Measurements from ENCODE around the gene RPS6KA1.
"Not testable (repeated sequence)": the region's sequence is repeated elsewhere in the genome, so short reads cannot be mapped to it uniquely, and the experiment has no call there.

RPS6KA1 gene

DNA sequence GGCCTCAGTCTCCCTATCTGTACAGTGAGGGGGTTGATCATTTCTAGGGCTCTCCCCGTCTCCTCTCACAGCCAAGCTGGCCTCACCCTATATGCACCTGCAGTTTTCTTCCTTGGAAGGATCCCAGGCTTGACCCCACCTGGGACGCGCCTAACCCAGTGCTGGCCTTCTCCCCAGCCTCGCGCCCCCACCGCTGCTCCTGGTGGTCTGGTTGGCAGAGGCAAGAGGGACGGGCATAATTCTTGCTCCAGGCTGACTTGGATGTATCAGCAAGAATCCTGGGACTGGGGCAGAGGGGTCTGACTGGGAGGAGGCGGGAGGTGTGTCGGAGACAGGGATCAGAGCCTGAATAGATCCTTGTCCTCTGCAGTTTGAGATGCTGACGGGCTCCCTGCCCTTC is 25.2 kb downstream of the RPS6KA1 start:
- no peak for DNase-seq (ENCODE audit: low read depth in 2 of 2)

DNA sequence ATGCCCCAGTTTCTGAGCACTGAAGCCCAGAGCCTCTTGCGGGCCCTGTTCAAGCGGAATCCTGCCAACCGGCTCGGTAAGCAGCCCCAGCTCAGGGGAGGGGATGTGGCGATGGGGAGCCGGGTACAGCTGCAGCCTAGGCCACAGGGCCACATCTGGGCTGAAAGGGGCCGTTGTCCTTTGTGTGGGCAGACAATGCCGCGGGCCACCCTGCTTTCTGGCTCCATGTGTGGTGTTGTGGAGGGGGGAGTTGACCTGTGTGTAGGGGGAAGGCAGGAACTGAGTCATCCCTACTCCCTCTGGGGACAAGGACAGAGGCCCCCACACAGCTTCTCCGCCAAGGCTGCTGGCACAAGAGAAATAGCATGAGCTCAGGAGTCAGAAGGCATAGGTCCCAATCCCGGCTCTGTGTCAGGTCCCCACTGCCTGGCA is 26.0 kb downstream of the RPS6KA1 start:
- DNase-seq (ENCODE audit: low read depth in 2 of 2): no peak

DNA sequence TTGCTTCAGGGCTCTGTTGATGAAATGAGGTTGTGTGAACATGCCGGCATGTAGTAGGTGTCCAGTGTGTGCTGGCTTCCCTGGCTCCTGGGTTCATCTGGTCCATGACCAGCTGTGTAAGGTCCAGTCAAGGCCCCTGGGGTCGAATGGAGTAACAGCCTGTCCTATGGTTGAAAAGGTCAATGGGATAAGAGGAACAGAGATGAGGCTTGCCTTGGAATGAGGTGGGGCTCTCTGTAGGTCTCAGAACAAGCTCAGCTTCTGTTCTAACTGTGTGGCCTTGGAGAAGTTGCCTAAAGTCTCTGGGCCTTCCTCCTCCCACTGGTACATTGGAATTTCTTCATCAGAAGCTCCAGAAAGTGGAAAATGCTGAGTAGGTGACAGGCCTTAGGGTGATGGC is 26.6 kb downstream of the RPS6KA1 start:
- no peak for DNase-seq (ENCODE audit: low read depth in 2 of 2)

DNA sequence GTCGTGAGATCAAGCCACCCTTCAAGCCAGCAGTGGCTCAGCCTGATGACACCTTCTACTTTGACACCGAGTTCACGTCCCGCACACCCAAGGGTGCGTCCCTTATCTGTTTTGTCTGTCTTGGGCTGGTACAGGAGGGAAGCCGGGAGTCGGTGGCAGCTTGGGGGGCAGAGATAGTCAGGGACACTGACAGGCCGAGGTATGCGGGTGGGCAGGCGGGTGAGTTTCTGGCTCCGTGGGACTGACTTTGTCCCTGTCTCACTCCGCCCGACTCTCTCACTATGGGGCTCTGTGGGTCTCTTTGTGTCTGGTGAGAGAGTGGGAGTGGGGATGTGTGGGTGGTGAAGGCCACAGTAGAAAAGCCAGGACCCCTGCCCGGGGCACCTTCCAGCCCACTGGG is 27.4 kb downstream of the RPS6KA1 start:
- no peak for DNase-seq (ENCODE audit: low read depth in 2 of 2)

DNA sequence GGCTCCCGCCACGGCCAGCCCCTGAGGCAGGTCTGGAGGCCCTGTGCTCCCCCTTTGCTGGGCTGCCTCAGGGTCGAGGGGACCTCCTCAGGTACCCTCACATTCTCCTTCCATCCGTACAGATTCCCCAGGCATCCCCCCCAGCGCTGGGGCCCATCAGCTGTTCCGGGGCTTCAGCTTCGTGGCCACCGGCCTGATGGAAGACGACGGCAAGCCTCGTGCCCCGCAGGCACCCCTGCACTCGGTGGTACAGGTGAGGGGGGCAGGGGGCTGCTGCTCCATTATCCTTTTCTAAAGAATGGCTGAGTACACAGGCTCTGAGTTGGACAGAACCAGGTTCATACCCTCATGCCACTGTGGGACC is 29.1 kb downstream of the RPS6KA1 start:
- no peak for DNase-seq (ENCODE audit: low read depth in 2 of 2)

DNA sequence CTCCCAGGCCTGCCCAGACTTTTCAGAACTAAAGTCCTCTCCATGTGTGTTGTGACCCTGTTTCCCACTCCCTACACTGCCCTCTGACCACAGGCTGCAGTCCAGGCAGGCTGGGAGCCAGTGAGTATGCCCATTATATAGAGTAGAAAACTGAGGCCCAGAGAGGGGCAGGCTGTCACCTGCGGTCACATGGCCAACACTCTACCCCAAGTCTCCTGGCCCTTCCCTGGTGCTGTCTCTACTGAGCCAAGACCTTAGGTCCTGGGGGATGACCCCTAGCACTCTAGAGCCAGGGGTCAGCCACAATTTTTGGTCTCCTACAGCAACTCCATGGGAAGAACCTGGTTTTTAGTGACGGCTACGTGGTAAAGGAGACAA is 30.8 kb downstream of the RPS6KA1 start:
- no peak for DNase-seq (ENCODE audit: low read depth in 2 of 2)

DNA sequence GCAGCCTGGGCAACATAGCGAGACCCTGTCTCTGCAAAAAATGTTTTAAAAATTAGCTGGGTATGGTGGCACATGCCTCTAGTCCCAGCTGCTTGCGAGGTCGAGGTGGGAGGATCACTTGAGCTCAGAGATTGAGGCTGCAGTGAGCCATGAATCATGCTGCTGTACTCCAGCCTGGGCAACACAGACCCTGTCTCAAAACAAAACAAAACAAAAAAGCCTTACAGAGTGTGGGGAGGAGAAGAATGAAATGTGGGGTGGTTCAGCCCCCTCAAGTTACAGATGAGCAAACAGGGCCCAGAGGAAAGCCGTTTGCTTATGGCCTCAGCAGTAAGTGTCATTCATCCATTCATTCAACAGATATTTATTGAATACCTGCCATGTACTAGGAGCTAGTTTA is 40.7 kb downstream of the RPS6KA1 start:
- DNase-seq (ENCODE audit: low read depth in 2 of 2): no peak

DNA sequence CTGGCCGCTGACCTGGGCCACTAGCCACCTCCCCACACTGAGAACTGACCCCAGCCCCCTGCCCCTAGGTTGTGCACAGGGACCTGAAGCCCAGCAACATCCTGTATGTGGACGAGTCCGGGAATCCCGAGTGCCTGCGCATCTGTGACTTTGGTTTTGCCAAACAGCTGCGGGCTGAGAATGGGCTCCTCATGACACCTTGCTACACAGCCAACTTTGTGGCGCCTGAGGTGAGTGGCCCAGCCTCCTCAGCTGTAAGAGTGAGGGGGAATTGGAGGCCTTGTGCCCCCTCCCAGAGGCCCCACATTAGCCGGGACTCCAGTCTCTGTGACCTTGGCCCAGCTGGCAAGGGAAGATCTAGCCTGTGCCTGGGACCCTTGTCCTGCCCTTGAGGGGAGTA is 41.8 kb downstream of the RPS6KA1 start:
- no peak for DNase-seq (ENCODE audit: low read depth in 2 of 2)

DNA sequence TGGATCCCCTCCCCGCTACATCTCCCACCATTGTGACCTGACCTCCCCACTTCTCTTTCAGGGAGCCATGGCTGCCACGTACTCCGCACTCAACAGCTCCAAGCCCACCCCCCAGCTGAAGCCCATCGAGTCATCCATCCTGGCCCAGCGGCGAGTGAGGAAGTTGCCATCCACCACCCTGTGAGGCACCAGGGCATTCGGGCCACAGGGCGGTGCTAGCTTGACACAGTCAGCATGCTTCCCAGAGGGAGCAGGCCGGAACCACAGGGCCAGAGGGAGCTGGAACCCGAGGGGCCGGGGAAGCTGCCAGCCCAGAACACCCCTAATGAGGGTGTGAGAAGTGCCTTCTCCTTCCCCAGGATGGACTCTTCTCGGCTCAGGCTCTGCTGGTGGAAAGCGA is 44.5 kb downstream of the RPS6KA1 start:
- DNase-seq (ENCODE audit: low read depth in 2 of 2): no peak

DNA sequence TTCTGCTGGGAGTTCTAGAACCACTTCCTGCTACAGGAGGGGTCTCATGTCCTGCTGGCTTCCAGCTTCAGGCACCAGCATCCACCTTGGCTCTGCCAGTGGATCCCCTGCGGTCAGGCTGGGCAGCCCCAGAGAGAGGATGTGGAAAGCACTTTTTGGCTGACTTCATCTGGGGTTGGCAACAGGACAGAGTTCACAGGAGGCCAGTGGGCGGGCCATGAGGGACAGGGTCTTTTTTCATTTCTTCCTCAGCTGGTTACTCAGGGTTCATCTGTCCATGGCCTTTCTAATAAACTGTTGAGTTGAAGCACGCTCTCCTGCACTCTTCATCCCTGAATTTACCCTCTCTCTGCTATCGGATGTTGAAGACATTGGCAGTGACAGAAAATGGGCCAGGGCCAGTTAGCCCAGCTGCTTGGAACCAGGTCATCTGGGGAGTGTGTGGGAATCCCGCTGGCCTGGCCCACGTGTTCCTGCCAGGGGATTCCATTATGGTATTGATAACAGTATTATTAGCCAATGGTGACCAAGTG is 45.2 kb downstream of the RPS6KA1 start:
- no peak for DNase-seq (ENCODE audit: low read depth in 2 of 2)

DNA sequence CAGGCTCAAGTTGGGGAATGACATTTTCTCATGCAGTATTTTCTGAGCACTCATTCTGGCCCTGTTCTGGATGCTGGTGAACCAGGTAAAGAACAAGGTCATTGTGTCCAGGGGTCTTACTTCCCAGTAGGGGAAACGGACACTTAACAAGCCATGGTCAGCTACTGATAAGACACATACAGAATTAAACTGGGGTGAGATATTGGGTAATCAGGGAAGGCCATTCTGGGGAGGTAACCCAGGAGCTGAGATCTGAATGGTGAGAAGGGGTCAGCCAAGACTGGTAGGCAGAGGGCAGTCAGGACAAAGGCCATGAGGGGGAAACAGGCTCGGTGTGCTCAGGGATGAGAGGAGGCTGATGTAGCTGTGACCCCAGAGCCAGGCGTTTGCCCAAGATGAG is 45.8 kb downstream of the RPS6KA1 start:
- no peak for DNase-seq (ENCODE audit: low read depth in 2 of 2)

DNA sequence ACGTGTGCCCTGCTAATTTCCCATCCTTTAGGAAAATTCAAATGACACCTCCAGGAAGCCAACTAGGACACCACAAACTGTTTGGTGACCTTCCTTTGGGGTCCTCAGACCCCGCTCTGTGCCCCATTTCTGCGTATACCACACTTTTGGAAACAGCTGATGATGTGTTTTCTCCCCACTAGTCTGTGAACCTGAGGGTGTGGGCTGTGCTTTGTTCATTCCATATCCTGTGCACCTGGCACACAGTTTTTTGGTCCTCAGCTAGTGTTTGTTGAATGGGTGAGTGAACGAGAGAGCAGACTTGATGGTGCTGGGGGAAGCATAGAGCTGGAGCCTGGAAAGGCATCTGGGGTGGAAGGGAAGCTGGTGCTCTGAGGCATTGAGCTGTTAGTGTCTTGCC is 48.6 kb downstream of the RPS6KA1 start:
- no peak for DNase-seq (ENCODE audit: low read depth in 2 of 2)

DNA sequence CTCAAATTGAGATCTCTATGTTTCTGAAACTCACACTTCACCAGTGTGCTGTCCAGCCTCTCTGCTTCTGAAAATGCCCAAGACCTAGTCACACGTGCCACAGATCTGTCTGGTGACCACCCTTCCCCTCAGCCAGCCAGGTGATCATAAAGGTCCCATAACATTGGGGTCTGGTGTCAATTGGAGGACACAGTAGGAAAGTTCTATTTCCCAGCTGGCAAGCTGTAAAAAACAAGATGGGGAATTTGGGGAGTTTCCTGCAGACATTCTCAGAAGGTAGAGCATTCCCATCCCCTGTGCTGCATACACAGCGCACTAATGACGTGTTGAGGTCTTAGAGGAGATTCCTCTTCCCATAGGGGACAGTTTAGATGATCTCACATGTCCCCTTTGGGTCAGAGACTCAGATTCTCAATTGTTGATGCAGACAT is 50.1 kb downstream of the RPS6KA1 start:
- no peak for DNase-seq (ENCODE audit: low read depth in 2 of 2)

DNA sequence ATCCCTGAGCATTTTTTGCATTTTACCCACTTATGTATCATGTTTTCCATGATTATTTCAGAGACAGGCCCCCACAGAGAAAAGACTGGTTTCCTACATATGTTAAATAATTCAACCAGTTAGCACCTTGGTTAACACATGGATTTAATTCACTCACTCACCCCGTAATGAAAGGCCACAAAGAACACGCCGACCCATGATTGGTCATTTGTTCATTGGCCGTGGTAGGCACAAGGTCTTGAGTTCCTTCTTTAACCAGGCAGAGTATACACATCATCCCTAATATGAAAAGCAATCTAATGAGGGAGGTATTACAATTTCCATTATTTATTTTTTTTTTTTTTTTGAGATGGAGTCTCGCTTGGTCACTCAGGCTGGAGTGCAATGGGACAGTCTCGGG is 50.6 kb downstream of the RPS6KA1 start:
- DNase-seq (ENCODE audit: low read depth in 2 of 2): no peak

DNA sequence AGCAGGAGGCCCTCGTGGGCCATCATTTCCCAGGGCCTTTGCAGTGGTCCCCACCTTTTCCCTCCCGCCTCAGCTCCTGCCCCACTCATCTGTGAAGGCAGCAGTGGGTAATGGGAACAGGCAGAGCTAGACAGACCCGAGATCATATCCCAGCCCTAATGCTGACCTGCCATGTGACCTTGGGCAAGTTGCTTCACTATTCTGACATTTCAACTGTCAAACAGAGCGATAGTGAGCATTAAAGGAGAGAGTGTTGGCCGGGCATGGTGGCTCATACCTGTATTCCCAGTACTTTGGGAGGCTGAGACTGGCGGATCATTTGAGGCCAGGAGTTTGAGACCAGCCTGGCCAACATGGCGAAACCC is 51.7 kb downstream of the RPS6KA1 start:
- no peak for DNase-seq (ENCODE audit: low read depth in 2 of 2)

DNA sequence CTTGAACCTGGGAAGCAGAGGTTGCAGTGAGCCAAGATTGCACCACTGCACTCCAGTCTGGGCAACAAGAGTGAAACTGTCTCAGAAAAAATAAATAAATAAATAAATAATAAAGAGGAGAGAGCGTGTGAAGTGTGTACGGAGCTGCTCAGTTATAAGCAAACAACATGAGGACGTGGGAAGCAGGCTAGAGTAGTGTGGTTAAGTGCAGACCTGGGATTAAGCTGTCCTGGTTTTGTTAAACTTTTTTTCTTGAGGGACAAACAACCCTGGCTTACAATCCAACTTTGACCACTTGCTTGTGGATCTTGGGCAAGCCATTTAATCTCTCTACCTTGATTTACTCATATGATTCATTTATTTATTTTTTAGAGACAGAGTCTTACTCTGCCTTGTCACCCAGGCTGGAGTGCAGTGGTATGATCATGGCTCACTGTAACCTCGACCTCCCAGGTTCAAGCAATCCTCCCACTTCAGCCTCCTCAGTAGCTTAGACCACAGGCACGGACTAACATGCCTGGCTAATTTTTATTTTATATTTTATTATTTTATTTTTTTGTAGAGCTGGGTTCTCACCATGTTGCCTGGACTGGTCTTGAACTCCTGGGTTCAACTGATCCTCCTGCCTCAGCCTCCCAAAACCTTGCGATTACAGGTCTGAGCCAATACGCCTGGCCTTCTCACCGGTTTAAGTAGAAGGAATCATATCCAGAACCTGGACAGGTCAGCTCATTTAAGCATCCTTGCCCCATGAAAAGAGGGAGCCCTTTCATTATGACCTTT is 52.7 kb downstream of the RPS6KA1 start:
- no peak for DNase-seq (ENCODE audit: low read depth in 2 of 2)

DNA sequence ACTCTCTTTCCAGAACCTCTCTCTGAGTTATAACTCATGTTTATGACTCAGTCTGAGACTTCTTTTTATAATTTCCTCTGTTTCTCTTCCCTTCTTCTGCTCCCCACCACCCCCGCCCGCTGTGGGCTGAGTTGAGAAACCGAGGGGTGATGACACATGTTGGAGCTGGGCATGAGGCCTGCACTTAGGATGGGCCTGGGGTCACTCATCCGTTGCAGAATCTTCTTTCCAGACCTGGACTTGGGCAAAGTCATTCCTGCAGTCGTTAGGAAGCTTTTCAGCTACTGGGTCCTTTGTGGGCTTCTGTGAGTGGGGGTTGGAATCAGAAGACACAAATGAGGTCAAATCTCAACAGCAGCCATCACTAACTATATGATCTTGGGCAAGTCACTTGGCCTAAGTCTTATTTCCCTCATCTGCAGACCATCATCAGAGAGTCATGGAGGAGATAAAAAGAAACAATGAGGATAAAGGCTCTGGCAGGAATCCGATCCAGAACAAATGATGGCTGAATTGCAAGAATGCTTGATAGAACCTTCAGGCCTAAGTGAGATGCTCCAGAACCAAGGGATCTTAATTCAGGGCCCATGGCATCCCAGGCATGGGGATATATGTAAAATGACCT is 53.4 kb downstream of the RPS6KA1 start:
- no peak for DNase-seq (ENCODE audit: low read depth in 2 of 2)

DNA sequence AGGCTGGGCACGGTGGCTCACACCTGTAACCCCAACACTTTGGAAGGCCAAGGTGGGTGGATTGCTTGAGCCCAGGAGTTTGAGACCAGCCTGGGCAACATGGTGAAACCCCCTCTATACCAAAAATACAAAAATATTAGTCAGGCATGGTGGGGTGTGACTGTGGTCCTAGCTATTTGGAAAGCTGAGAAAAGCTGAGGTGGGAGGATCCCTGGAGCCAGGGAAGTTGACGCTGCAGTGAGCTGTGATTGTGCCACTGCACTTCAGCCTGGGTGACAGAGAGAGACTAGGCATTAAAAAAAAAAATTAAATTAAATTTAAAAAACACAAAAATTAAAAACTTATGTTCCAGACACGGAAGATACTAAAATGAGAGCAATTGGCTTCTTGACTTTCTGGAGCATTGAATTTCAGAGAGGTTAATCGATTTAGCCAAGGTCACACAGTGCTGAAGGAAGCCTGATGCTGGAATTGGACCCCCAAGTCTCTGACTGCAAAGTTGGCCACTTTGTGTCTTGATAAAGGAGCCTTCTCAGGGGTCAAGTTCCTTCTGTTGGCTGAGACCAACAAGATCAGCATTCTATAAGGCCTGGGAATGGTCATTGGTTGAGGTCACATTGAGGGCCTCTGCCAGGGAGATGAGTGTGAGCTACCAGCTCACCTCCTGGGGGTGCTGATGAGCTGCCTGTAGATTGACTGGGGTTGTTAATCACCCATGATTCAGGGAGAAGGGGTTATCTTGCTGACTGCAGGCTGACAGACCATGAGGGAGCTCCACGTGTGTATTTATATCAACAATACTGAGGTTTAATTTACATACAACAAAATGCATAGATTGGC is 54.3 kb downstream of the RPS6KA1 start:
- no peak for DNase-seq (ENCODE audit: low read depth in 2 of 2)

DNA sequence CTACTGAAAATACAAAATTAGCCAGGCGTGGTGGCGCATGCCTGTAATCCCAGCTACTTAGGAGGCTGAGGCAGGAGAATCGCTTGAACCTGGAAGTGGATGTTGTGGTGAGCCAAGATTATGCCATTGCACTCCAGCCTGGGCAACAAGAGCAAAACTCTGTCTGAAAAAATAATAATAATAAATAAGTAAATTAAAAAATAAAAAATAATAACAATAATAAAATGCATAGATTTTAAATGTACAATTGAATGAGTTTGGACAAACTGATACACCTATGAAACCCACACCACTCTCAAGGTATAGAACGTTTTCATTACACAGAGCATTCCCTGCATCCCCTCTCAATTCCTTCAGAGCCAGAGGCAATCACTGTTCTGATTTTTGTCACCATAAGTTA is 55.0 kb downstream of the RPS6KA1 start:
- not testable (repeated sequence) for DNase-seq (ENCODE audit: low read depth in 2 of 2)

DNA sequence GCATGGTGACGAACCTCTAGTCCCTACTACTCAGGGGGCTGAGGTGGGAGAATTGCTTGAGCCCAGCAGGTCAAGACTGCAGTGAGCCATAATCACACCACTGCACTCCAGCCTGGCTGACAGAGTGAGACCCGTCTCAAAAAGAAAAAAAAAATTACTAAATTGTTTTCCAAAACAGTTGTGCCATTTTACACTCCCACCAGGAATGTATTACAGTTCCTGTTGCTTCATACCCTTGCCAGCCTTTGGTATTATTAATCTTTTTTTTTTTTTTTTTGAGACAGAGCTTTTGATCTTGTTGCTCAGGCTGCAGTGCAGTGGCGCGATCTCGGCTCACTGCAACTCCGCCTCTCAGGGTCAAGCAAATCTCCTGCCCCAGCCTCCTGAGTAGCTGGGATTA is 55.9 kb downstream of the RPS6KA1 start:
- no peak for DNase-seq (ENCODE audit: low read depth in 2 of 2)

DNA sequence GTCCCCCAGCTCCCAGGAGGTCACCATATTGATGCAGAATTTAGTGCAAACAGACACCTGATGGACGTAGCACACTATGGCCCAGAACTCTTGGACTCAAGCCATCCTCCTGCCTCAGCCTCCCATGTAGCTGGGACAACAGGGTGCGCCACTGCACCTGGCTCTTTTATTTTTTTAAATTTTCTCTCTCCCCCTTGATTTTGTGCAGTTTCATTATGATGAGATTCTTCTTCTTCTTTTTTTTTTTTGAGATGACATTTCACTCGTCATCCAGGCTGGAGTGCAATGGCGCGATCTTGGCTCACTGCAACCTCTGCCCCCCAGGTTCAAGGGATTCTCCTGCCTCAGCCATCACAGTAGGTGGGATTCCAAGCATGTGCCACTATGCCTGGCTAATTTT is 63.8 kb downstream of the RPS6KA1 start:
- DNase-seq (ENCODE audit: low read depth in 2 of 2): no peak

DNA sequence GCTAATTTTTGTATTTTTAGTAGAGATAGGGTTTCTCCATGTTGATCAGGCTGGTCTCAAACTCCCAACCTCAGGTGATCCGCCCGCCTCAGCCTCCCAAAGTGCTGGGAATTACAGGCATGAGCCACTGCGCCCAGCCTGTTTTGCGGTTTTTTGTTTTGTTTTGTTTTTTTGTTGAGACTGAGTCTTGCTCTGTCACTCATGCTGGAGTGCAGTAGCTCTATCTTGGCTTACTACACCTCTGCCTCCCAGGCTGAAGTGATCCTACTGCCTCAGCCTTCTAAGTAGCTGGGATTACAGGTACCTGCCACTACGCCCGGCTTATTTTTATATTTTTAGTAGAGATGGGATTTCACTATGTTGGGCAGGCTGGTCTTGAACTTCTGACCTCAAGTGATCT is 65.0 kb downstream of the RPS6KA1 start:
- DNase-seq (ENCODE audit: low read depth in 2 of 2): not testable (repeated sequence)

DNA sequence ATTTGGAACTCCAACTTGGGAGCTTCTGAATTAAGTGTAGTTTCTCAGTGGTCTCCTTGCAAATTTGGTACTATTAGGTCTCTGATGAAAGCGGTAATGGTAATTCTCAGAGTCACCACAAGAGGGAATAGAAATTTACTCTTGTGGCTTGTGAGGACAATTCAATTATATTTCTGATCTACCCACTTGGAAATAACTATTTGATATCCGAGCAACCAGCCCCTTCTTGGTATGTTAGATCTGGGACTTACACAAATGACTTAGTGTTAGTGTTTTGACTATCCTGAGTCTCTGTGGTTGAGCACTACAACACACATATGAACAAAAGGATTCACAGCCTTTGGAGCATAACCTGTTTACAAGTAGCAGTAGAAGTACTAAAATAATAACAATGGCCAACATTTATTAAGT is 68.1 kb downstream of the RPS6KA1 start:
- no peak for DNase-seq (ENCODE audit: low read depth in 2 of 2)

Measured in fibroblast of skin of left biceps (primary cell).